Duodenal mucosa (tissue), 2 donors: ENCODE results near the gene RPL31.
A peak's percentile ranks its signal among the peaks of the same experiment; 100 is the strongest.

ENCODE experiments used
- H3K27ac ChIP-seq: one replicate; pipeline ENCODE4 v1.7.0; 2013; ENCODE audit warnings: low read depth, low read length
- H3K27me3 ChIP-seq, 2 donors: one replicate each; pipeline ENCODE4 v1.7.0; 2013; ENCODE audit warnings: low read length in 2 of 2, control low read depth in 1 of 2; ENCODE audit not compliant: insufficient read depth in 2 of 2, control insufficient read depth in 1 of 2
- H3K36me3 ChIP-seq, 2 donors: one replicate each; pipeline ENCODE4 v1.7.0; 2013; ENCODE audit warnings: low read length in 2 of 2, control low read depth in 1 of 2; ENCODE audit not compliant: insufficient read depth in 2 of 2, control insufficient read depth in 1 of 2
- H3K4me1 ChIP-seq, 2 donors: one replicate each; pipeline ENCODE4 v1.7.0; 2013; ENCODE audit warnings: low read length in 2 of 2, control low read depth in 1 of 2; ENCODE audit not compliant: insufficient read depth in 2 of 2, control insufficient read depth in 1 of 2
- H3K4me3 ChIP-seq, 2 donors: one replicate each; pipeline ENCODE4 v1.7.0; 2013; ENCODE audit warnings: low read length in 2 of 2, low read depth in 1 of 2
- H3K9ac ChIP-seq, 2 donors: one replicate each; pipeline ENCODE4 v1.7.0; 2013; ENCODE audit warnings: low read length in 2 of 2, low read depth in 1 of 2
- H3K9me3 ChIP-seq, 2 donors: one replicate each; pipeline ENCODE4 v1.7.0; 2013; ENCODE audit warnings: low read length in 2 of 2, control low read depth in 1 of 2; ENCODE audit not compliant: control insufficient read depth in 1 of 2

Gene RPL31

DNA sequence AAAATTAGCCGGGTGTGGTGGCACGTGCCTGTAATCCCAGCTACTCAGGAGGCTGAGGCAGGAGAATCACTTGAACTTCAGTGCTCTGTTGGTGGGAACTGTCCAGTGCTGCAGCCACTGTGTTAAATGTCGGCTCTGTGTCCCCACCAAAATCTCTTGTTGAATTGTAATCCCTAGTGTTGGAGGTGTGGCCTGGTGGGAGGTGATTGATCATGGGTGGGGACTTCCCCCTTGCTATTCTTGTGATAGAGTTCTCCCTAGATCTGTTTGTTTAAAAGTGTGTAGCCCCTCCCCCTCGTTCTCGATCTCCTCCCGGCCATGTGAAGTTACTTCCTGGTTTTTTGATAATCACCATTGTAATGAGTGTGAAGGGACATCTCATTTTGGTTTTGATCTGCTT lies 9.8 kb upstream of the RPL31 start:
- H3K9me3 ChIP-seq = no peaks in the 10 kb centered on the region
- H3K36me3 ChIP-seq = peaks cover 33 to 41% of the 10 kb centered on the region in 2 donors
- no peak overlapping the region for H3K4me3 ChIP-seq
- no peak overlapping the region for H3K9ac ChIP-seq
- no peaks in the 10 kb centered on the region for H3K4me1 ChIP-seq
- H3K27me3 ChIP-seq = no peaks in the 10 kb centered on the region
- no peak overlapping the region for H3K27ac ChIP-seq

DNA sequence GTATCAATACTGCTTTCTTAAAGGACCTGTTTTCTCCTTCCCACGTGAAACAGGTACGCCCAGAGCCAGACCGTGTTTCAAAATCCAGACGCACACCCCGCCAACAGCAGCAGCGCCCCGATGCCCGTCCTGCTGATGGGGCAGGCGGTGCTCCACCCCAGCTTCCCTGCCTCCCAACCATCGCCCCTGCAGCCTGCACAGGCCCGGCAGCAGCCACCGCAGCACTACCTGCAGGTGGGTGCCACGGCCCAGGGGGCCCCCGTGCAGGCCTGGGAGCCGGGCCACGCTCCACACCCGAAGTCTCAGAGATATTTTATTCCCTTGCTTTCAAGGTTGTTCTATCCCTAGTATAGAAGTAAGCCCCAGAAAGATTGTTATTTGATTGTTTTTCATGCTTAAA lies 8.8 kb upstream of the RPL31 start:
- H3K9ac ChIP-seq = no peak overlapping the region
- no peaks in the 10 kb centered on the region for H3K27me3 ChIP-seq
- H3K36me3 ChIP-seq = peaks cover 24 to 37% of the 10 kb centered on the region in 2 donors
- H3K4me1 ChIP-seq = no peaks in the 10 kb centered on the region
- no peak overlapping the region for H3K27ac ChIP-seq
- H3K4me3 ChIP-seq = no peak overlapping the region
- H3K9me3 ChIP-seq = no peaks in the 10 kb centered on the region

DNA sequence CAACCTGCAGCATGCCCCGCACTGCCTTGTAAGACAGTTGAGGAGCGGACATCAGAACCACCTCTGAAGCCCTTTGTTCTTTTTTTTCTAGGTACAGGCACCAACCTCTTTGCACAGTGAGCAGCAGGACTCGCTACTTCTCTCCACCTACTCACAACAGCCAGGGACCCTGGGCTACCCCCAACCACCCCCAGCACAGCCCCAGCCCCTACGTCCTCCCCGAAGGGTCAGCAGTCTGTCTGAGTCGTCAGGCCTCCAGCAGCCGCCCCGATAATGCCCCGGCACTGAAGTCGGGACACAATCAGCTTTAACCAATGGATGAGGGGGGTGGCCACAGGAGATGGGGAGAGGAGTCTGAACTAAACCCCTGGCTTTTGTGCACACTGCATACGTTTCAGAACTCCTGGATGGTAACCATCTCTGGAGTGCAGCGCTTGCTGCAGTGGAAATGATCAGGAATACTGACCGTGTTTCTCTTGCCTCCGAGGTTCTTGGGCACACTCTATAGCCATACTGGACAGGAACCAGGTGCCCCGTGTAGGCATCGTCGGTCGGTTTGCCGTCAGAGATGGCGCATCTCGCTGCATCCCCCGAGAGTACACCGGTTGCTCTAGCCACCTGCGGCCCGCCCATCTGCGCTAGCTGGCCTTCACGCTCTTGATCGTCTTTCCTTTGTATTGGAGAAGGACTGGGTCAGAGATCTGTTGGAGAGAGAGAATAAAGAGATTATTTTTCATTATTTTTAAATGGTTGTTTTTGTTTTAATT lies 6.6 kb upstream of the RPL31 start:
- Histone ChIP-seq H3K4me3 (no peak overlapping the region), H3K9ac (no peak overlapping the region), H3K27ac (no peak overlapping the region), H3K36me3 (peaks cover 21 to 34% of the 10 kb centered on the region in 2 donors), H3K27me3 (no peaks in the 10 kb centered on the region), H3K9me3 (no peaks in the 10 kb centered on the region), H3K4me1 (no peaks in the 10 kb centered on the region)

DNA sequence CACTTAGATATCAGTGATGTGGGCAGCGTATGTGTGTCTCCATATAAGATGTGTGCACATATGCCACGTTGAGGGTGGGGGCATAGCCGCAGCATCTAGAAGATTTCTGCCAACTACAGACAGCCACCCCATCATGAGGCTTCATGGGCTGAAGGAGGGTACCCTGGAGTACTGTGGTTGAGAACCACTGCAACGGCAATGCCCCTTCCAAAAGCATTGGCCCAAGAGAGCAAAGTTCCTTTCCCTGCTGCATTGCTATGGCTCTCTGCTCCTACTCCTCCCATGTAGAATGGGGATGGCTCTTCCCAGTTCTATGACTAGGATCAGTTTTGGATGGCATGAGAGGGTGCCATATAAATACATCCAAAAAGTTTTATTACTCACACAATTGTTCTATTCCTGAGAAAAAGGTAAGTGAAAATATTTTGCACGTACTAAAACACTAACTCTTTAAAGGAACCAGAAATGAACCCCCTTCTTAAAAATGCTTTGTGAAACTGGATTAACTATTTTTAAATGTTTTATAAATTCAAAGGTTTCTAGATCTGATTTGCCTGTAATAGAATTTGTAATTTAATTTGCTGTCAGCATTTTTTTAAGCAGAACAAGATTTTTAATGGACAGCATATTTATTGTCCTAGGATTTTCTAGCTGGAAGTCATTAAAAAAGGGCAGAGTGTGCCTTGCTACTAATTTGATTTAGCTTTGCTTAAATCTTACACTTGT lies 4.4 kb upstream of the RPL31 start:
- Histone ChIP-seq H3K9me3 (no peaks in the 10 kb centered on the region), H3K27ac (no peak overlapping the region), H3K9ac (no peak overlapping the region), H3K36me3 (peaks cover 16 to 23% of the 10 kb centered on the region in 2 donors), H3K4me3 (no peak overlapping the region), H3K27me3 (no peaks in the 10 kb centered on the region), H3K4me1 (peaks cover 4 to 5% of the 10 kb centered on the region in 2 donors)

DNA sequence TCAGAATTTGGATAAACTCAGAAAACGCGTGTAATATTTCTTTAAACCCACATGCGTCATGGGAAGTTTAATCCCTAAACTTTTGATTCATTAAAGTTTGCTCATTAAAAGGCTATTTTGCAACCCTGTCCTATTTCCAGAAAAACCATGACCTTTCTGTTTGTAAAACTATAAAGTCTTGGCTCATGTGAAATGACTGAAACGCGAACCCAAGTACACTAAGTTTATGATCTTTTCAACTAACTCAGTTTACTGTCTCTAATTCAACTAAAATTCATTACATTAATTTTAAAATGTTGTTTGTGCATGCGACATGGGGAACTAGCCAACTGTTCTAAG lies 3.9 kb upstream of the RPL31 start:
- no peak overlapping the region for H3K9ac ChIP-seq
- no peaks in the 10 kb centered on the region for H3K9me3 ChIP-seq
- H3K27ac ChIP-seq = no peak overlapping the region
- H3K4me1 ChIP-seq = peaks cover 4 to 8% of the 10 kb centered on the region in 2 donors
- H3K4me3 ChIP-seq = no peak overlapping the region
- H3K36me3 ChIP-seq = peaks cover 16 to 22% of the 10 kb centered on the region in 2 donors
- no peaks in the 10 kb centered on the region for H3K27me3 ChIP-seq

DNA sequence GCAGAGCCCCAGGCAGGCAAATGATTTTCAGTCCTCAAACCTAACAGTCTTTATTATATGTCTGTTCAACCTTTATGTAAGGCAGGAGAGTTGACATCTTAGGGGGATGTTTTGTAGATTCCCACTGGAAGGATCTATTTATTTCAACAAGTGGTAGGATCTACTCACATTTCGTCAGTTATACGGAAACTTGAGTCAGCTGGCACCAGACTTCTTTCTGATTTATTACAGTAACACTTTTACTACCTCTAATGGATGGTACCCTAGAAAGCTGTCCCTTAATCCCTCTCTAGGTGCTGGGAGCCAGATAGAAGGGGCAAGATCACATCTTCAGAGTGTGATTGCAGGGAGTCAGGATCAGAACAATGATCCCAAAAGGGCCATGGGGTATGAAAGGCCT lies 2.1 kb upstream of the RPL31 start:
- Histone ChIP-seq H3K27me3 (no peaks in the 10 kb centered on the region), H3K36me3 (peaks cover 24 to 27% of the 10 kb centered on the region in 2 donors), H3K4me3 (no peak overlapping the region), H3K4me1 (peaks cover 19 to 23% of the 10 kb centered on the region in 2 donors), H3K27ac (no peak overlapping the region), H3K9me3 (no peaks in the 10 kb centered on the region), H3K9ac (no peak overlapping the region)

DNA sequence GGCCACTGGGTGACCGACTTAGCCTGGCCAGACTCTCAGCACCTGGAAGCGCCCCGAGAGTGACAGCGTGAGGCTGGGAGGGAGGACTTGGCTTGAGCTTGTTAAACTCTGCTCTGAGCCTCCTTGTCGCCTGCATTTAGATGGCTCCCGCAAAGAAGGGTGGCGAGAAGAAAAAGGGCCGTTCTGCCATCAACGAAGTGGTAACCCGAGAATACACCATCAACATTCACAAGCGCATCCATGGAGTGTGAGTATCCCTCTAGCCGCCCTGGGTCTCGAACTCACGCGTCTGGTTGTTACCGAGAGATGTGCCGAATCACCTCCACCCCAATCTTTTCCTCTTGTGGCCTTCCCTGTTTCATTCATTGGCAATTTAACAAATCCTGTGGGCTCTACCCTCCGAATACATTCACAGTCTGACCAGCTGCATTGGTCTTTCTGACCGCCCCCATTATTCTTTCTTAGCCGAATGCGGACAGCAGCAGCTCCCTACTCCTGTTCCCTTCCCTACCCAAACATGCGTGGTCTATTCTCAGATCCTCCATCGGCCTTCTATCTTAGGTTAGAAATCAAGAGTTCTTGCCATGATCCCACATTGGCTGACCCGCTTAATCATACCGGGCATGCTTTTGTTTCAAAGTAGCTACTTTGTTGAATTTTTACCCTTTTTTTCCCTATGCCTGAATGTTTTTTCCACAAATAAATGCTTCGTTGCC lies 631 bp downstream of the RPL31 start:
- no peaks in the 10 kb centered on the region for H3K9me3 ChIP-seq
- peaks cover 19 to 25% of the 10 kb centered on the region in 2 donors for H3K4me1 ChIP-seq
- H3K9ac ChIP-seq = peak overlapping the region; percentile 94 to 97
- H3K27me3 ChIP-seq = no peaks in the 10 kb centered on the region
- peak overlapping the region; percentile 97 for H3K4me3 ChIP-seq
- peak overlapping the region; percentile 82 for H3K27ac ChIP-seq
- H3K36me3 ChIP-seq = peaks cover 36 to 42% of the 10 kb centered on the region in 2 donors

DNA sequence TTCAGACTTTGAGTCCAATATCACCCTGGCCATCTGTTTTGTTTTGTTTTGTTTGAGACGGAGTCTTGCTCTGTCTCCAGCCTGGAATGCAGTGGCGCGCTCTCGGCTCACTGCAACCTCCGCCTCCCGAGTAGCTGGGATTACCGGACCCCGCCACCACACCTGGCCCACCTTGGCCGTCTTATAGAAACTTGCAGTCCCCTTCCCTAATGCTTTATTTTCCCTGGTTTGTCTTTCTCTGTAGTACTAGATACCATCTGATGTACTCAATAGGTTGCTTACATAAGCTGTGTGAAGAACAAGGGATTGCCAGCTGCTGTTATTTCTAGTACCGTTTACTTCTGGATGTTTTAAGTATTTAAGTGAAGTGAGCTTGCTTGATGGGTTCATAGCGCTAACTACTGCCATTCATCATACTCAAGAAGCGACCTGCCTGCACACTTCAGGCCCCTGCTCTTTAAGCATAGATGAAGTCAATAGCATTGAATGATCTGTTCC lies 1.2 kb downstream of the RPL31 start:
- peaks cover 19 to 25% of the 10 kb centered on the region in 2 donors for H3K4me1 ChIP-seq
- no peaks in the 10 kb centered on the region for H3K27me3 ChIP-seq
- H3K27ac ChIP-seq = no peak overlapping the region
- no peaks in the 10 kb centered on the region for H3K9me3 ChIP-seq
- H3K36me3 ChIP-seq = peaks cover 36 to 48% of the 10 kb centered on the region in 2 donors
- peak overlapping the region; percentile 94 to 97 for H3K9ac ChIP-seq
- H3K4me3 ChIP-seq = peak overlapping the region; percentile 97

DNA sequence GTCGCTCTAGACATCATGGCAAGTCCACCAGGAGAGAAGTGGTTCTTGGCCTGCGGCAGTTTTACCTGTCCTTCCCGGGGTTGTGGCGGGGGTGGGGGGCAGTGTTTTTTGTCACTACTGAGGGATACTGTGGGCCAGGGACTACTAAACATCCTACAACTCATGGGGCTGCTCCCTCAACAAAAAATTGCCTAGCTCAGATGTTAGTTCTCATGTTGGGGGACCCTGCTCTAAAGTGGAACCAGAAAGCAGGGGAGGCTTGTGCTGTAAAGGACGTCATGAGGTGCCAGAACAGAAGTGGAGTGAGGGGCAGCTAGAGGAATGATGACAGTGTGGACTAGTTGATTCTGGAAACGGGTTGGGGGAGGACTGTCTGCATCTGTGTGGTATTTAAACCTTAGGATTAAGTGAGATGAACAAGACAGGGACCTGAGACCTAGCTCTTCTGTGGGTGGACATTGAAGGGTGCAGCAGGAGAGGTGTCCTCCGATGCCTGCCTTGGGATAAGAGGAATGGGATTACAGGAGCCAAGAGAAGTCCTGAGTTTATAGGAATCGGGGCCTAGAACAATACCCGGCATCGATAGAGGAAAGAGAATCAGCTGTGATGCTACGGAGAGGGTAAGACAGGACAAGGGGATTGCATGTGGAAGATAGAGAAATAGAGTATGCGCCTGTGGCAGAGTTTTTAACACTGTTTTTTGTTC lies 2.7 kb downstream of the RPL31 start:
- no peaks in the 10 kb centered on the region for H3K9me3 ChIP-seq
- H3K4me1 ChIP-seq = peaks cover 19 to 25% of the 10 kb centered on the region in 2 donors
- H3K4me3 ChIP-seq = no peak overlapping the region
- H3K27me3 ChIP-seq = no peaks in the 10 kb centered on the region
- peaks cover 36 to 48% of the 10 kb centered on the region in 2 donors for H3K36me3 ChIP-seq
- no peak overlapping the region for H3K27ac ChIP-seq
- no peak overlapping the region for H3K9ac ChIP-seq
